Stimulated activated CD8-positive, alpha-beta memory T cell treated with anti-CD3 and anti-CD28 coated beads, Interleukin-12 subunit alpha, Interleukin-12 subunit beta, amount 100 ng/mL, for 4 hours (primary cell): ENCODE measurements around the gene BATF.
"Not testable (repeated sequence)": the region's sequence is repeated elsewhere in the genome, so short reads cannot be mapped to it uniquely, and the experiment has no call there.

Source experiments
- DNase-seq: peaks from one replicate; pipeline ENCODE4 v3.0.0-alpha.2; 2020; ENCODE audit warnings: low read depth

Gene BATF, protein sequence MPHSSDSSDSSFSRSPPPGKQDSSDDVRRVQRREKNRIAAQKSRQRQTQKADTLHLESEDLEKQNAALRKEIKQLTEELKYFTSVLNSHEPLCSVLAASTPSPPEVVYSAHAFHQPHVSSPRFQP

DNA sequence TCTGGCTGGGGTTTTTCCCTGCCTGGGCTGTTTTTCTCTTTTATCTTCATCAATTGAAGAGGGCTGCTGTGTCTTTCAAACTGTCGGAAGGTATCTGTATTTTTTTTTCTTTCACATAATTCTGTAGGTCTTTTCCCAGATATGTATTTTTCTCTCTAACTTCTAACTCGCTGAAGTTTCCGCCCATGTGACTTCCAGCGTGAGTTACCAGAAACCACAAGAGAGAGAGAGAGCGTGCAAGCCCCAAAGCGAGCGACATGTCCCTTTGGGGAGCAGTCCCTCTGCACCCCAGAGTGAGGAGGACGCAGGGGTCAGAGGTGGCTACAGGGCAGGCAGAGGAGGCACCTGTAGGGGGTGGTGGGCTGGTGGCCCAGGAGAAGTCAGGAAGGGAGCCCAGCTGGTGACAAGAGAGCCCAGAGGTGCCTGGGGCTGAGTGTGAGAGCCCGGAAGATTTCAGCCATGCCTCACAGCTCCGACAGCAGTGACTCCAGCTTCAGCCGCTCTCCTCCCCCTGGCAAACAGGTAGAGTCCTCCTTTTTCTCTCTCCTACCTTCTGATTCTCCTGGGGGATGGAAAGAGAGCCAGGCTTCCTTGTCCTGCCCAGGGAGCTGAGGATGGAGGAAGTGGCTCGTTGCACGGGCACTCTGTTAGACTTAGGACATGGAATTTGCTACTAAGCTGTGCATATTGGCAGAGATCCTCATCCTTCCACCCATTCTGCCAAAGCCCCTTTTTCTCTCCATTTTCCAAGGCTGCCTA is at the start of gene BATF:
BATF (plus strand) TSS at position 246 of the 759 bp plus-strand sequence; CDS start at position 460, 214 bp downstream.
- DNase-seq, result peak; percentile 61

DNA sequence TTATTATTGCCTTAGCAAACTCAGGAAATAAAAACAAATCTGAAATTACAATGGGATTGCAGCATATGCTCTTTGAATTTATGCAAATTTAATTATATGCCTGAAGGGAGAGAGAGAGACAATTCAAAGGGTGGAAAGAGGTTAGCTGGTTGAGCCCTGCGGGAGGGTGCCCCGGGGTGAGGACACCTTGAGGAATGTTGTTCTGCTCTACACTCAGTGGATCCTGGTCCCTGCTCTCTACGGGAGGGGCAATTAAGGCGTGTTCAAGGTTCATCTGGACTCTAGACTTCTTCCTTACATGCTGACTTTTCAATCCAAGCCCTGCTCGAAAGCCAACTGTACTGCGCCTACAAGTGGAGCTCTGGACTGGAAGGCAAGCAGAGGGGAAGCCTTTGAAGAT is 48.1 kb upstream of the BATF start:
- DNase-seq, result not testable (repeated sequence)

DNA sequence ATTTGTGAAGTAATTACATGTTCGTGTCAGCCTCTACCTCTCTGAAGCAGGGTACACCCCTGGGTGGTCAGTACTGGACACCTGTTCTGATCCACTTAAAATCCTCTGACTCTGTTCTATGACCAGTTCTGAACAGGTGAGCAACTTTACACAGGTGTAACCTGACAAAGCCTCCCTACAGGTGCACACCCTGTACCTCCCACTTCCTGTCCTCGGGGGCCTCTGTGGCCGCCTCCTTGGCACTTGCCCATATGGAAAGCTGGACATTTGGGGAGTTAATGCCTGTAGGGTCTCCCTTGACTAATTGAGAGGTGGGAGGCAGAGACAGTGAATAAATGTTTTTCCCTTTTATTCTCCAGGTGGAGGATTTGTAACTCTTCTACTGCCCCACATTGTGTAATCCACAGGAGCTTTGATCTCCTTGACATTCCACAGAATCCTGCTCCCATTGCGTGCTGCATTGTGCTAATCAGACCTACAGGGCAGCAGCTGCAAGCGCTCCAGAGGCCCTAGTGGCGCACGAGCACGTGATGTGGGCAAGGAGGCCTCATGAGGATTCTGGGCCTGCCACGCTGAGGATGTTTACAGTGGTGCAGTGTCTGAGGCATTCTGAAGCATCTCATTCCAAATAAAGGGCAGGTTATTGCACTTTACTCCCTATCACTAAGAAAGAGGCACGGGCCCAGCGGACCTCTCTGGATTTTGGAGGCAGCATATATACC is 45.8 kb upstream of the BATF start:
- no peak for DNase-seq

GRCh38 chr14:75477881-75478280 is 44.4 kb upstream of the BATF start:
- DNase-seq, result no peak

- no peak for DNase-seq
Measured at GRCh38 chr14:75479770-75480600, 42.3 kb upstream of the BATF start.

DNA sequence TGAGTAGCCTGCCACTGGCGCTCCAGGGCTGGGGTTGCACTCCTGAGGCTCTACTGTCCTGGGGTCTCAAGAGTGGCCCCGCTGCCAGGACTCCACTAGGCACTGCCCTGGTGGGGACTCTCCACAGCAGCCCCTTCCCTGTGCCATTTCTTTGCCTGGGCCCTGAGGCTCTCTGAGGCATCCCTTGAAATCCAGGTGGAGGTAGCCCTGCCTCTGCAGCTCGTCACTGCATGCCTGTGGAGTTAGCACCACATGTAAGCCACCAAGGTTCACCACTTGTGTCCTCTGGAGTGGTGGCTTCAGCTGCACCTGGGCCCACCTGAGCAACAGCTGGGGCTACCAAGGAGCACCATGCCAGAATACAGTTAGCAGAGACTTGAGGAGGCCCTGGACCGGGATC is 39.9 kb upstream of the BATF start:
- no peak for DNase-seq

DNA sequence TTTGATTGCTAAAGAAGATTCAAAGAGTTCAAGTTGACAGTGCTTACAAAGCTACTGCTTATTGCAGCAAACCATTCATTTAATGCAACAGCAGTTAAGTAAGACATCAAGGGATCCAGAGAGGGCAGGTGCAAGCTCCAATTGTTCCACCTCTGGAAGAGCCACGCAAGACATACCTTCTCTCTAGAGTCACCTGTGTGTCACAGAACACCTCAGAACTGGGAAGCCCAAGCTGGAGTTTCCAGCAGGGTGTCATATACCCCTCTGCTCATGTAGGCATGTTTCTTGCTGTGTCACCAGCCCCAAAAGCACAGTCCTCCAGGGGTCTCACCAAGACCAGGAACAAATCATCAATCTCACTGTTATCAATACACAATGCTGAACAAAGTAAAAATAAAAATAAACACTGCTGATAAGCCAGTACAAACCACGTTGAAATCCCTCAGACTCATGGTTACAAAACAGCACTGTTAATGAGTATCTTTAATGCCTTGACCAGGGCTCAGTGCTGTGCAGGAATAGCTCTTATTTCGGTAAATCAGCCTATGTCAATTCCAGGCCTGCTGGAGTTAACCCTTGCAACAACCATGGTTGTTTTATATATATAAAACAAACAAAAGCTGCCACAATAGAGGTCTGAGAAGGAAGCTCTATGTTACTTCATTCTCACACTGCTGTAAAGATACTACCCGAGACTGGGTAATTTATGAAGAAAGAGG is 37.4 kb upstream of the BATF start:
- no peak for DNase-seq

GRCh38 chr14:75486318-75486717 is 36.0 kb upstream of the BATF start:
- no peak for DNase-seq

GRCh38 chr14:75487155-75487671 is 35.1 kb upstream of the BATF start:
- DNase-seq, result no peak

DNA sequence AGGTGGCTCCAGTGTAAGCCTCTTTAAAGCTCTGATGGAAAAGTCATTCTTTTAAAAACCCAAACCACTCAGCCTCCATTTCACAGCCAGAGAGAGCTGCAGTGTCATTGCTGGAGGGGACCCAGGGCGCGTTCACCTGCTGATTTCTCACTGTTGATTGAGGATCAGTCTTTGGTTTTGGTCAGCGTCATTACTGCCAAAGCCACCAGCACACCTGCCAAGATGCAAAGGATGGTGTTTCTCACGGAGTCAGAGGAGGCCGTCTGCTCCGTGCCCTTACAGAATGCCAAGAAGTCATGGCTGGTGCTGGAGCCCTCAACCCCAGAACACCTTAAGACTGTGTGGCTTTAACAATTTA is 32.8 kb upstream of the BATF start:
- no peak for DNase-seq

- no peak for DNase-seq
Measured at GRCh38 chr14:75491376-75491978, 30.8 kb upstream of the BATF start.

DNA sequence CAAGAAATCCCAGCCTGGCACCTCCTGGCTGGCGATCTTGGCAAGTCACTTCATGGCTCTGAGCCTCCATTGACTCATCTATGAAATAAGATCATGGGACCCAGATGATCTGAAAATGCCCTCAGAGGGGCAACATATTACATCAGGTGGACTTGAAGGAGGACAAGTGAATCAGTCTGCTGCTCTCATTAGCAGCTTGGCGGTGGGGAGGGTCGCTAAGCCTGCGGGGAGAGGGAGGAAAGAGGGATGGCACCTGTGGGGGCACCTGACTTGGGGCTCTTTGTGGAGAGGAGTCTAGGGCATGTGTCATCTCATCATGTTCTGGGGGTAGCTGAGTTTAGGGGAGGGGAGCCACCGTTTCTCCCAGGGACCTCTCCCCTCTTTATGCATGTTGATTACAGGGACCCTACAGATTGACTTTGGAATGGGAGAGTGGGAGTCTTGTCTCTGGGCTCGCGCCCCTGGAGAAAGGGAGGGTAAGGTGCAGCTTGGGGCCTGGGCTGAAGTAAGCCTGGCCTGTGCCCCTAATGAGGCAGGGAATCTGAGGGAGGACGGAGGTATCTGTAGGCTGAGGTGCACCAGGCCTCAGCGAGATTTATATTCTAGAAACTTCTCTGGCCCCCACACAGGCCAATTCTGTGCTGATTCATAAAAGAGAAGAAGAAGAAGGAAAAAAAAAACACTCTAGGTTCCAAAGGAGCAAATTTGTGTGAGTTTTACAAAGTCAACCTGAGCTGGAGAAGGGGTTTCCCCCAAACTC is 29.3 kb upstream of the BATF start:
- no peak for DNase-seq

DNA sequence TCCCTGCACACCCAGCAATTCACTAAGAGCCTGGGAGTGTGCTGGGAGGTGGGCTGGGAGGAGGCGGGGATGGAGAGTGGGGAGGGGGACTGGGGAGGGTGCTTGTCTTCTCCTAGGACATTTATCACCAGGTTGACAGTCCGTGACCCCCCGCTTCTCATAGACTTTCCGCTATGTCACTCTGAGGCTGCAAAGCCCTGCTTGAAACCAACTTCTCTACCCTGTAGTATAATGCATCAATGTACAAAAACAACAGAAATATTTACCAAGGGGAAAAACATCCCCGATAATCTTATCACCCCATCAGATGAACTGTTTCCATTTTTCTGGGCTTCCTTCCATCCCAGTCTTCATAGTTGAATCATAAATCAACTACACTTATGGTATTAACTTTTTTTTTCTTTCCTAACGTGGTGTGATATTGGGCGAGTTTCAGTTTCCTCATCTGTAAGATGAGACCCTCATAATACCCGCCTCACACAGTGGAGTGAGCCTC is 28.6 kb upstream of the BATF start:
- no peak for DNase-seq

DNA sequence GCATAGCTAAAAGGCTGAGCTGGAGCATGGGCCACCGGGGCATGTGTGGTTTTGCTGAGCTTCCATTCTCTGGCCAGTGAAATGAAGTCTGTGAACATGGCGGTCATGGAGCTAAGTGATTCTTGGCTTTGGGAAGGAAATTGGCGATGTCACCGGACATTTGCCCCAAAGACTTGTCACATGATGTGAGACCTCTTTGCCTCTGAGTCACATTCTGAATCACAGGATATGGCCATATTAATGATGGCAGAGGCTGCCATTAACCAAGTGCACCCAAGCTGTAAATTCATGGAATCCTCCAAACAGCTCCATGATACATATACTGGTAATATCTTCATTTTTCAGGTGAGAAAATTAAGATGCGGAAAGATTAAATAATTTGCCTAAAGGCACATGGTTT is 27.4 kb upstream of the BATF start:
- DNase-seq, result no peak

GRCh38 chr14:75495399-75495798 is 26.9 kb upstream of the BATF start:
- DNase-seq, result no peak

DNA sequence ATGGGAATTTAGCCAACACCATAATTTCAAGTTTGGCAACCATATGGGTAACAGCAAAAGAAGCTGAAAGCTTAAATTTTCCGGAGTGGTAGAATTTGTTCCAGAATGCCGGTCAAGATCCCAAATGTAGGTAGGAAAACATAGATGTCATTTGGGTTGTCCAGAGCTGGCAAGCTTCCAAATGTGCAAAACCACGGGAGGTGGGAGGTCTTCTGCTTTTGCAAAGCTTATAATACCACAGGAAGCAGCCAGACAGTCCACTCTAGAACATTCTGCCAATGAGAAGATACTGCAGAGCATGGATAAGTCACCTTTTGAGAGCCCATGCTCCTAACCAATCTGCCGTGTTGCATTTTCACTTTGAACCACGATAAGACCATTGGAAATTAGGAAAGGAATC is 26.4 kb upstream of the BATF start:
- no peak for DNase-seq

- no peak for DNase-seq
Measured at GRCh38 chr14:75496755-75497154, 25.5 kb upstream of the BATF start.

DNA sequence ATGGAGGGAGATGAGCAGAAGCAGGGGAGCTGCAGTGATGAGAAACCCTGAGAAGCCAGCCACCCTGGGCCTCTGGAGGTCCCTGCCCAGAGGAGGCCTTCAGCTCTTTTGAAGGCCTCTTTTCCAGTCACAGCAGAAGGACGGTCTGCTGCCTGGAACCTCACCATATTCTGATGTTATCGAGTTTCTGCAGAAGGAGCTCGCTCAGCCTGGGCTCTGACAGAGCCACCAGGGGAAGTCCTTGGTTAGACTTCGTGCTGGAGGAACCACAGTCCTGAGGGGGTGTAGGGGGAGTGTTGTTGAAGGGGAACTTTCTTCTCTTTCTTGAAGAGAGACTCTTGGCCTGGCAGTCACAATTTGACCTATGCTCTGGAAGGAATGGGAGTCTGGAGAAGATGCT is 25.1 kb upstream of the BATF start:
- no peak for DNase-seq

DNA sequence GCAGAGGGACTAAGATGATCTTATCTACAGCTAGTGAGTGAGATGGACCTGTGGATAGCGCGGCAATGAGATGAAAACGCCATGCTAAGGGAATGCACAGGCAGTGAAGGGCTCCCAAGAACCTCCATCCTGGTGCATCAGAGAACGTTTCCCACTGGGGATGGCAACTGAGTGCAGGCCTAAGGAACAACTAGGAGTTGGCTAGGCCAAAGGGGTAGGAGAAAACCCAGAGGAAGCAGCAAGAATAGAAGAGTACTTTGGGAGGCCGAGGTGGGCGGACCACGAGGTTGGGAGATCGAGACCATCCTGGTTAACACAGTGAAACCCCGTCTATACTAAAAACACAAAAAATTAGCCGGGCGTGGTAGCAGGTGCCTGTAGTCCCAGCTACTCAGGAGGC is 24.6 kb upstream of the BATF start:
- DNase-seq, result no peak
